HFFc6 (cell line): Measurements from ENCODE around the gene CRABP2. TPM values are rescaled to one million over a fixed set of nuclear protein-coding genes. Genes with fewer than 3 reads are reported as not detected.

ENCODE experiments used
- DNase-seq: peaks from one replicate; pipeline ENCODE4 v3.0.0-alpha.2; 2018
- H3K27ac Mint-ChIP-seq: 2 replicates; pipeline ENCODE4 v1.8.0; 2020; ENCODE audit warnings: mild to moderate bottlenecking, mixed read lengths
- H3K27me3 Mint-ChIP-seq: 2 replicates; pipeline ENCODE4 v1.8.0; 2021; ENCODE audit warnings: mild to moderate bottlenecking, moderate library complexity, mixed read lengths; ENCODE audit not compliant: insufficient read depth
- H3K36me3 Mint-ChIP-seq: 2 replicates; pipeline ENCODE4 v1.8.0; 2021; ENCODE audit warnings: low read depth, mixed read lengths
- H3K4me1 Mint-ChIP-seq: 2 replicates; pipeline ENCODE4 v1.8.0; 2020; ENCODE audit warnings: low read depth, mixed read lengths
- H3K4me3 Mint-ChIP-seq: 2 replicates; pipeline ENCODE4 v1.8.0; 2020; ENCODE audit warnings: mild to moderate bottlenecking, moderate library complexity, mixed read lengths
- H3K9me3 Mint-ChIP-seq: 2 replicates; pipeline ENCODE4 v1.8.0; 2020; ENCODE audit warnings: mild to moderate bottlenecking, mixed read lengths
- long read RNA-seq: library from polyadenylated mRNA; unstranded; transcript quantifications from one replicate; pipeline ENCODE4 v2.0.0, GENCODE V29; 2019
- total RNA-seq, 6 experiments: library from RNA; stranded (reverse); fragmentation: NEBNext Ultra II Directional; extraction: Animal tissue kit (Norgen Biotek cat#: 25700); gene quantifications; 2 replicates in 1 of 6; 3 replicates in 5 of 6; pipeline ENCODE4 v1.2.3, GENCODE V29; 2021
- TF ChIP-seq, protein P1 (sequence below): fragments of 200-600 bp; sonication (generic); IDR thresholded peaks from 2 replicates; pipeline ENCODE4 v1.5.0; 2021; ENCODE audit warnings: antibody characterized with exemption, mild to moderate bottlenecking

CRABP2 gene
- 10 to 100 TPM; 55.9 to 70.4 (median 59.2) TPM for total RNA-seq
- long read RNA-seq, transcript CRABP2-203 (4 exons, 992 nt), result major isoform, 62 of 64 reads
- long read RNA-seq, partial matches to known transcripts, result 1 of 64 reads
- long read RNA-seq, other reads (novel, unspliced or antisense), result 1 of 64 reads

DNA sequence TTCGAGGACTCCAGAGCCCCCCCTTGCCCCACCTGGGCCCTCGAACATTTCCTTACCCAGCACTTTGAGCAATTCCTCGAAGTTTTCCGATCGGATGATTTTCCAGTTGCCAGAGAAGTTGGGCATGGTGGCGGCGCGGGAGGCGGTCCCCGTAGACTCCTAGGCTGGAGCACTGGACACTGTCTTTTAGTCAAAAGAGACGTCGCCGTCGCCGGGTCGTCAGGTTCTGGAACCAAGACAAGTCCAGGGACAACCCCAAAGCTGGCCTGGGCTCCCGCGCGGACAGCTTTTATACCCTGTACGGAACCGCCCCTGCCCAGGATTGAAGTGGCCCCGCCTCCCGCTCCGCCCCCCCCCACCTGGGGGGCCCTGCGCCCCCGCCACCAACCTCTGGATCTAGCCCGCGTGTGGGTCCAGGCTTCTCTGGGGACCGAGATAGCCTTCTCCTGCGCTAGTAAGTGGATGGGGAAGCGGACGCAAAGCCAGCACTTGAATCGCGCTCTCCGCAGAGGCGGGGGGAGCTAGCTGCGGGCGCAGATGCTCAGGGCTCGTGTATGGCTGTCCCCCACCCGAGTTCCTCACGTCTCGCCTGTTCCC, at the start of gene CRABP2:
Gene CRABP2, minus strand, starts transcription at position 263 of the 597 bp plus-strand sequence. Its CDS starts 137 bp downstream, at position 126.
- Mint-ChIP-seq H3K4me1 (peaks cover 73% of the 10 kb centered on the region), H3K36me3 (no peaks in the 10 kb centered on the region), H3K27ac (peak within 1 kb of the TSS; percentile 80), H3K27me3 (peaks cover 7% of the 10 kb centered on the region), H3K4me3 (peak within 1 kb of the TSS; percentile 84), H3K9me3 (no peaks in the 10 kb centered on the region)
- no peak for DNase-seq
- TF ChIP-seq, protein P1, sequence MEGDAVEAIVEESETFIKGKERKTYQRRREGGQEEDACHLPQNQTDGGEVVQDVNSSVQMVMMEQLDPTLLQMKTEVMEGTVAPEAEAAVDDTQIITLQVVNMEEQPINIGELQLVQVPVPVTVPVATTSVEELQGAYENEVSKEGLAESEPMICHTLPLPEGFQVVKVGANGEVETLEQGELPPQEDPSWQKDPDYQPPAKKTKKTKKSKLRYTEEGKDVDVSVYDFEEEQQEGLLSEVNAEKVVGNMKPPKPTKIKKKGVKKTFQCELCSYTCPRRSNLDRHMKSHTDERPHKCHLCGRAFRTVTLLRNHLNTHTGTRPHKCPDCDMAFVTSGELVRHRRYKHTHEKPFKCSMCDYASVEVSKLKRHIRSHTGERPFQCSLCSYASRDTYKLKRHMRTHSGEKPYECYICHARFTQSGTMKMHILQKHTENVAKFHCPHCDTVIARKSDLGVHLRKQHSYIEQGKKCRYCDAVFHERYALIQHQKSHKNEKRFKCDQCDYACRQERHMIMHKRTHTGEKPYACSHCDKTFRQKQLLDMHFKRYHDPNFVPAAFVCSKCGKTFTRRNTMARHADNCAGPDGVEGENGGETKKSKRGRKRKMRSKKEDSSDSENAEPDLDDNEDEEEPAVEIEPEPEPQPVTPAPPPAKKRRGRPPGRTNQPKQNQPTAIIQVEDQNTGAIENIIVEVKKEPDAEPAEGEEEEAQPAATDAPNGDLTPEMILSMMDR, result no peak

- Mint-ChIP-seq H3K4me3 (no peak overlapping the region), H3K4me1 (peaks cover 32% of the 10 kb centered on the region), H3K27ac (no peak overlapping the region), H3K9me3 (no peaks in the 10 kb centered on the region), H3K36me3 (peaks cover 15% of the 10 kb centered on the region), H3K27me3 (no peaks in the 10 kb centered on the region)
- TF ChIP-seq, protein P1, result no peak
- DNase-seq, result no peak
Observed at GRCh38 chr1:156754219-156754618, 48.8 kb upstream of the CRABP2 start.

- H3K27me3 Mint-ChIP-seq, result no peaks in the 10 kb centered on the region
- peaks cover 38% of the 10 kb centered on the region for H3K4me1 Mint-ChIP-seq
- peak overlapping the region; percentile 96 for H3K27ac Mint-ChIP-seq
- peaks cover 17% of the 10 kb centered on the region for H3K36me3 Mint-ChIP-seq
- H3K9me3 Mint-ChIP-seq, result no peaks in the 10 kb centered on the region
- DNase-seq, result peak; percentile 53
- peak overlapping the region; percentile 98 for H3K4me3 Mint-ChIP-seq
- TF ChIP-seq, protein P1, result no peak
Observed at GRCh38 chr1:156752843-156753482, 47.6 kb upstream of the CRABP2 start.

GRCh38 chr1:156751757-156752481, 46.5 kb upstream of the CRABP2 start:
- H3K27ac Mint-ChIP-seq, result peak overlapping the region; percentile 96
- H3K36me3 Mint-ChIP-seq, result peaks cover 17% of the 10 kb centered on the region
- peak overlapping the region; percentile 98 for H3K4me3 Mint-ChIP-seq
- peak; percentile 94 for DNase-seq
- no peaks in the 10 kb centered on the region for H3K9me3 Mint-ChIP-seq
- H3K4me1 Mint-ChIP-seq, result peaks cover 47% of the 10 kb centered on the region
- TF ChIP-seq, protein P1, result peak; percentile 24; the same call in 1 of the 2 replicates
- H3K27me3 Mint-ChIP-seq, result no peaks in the 10 kb centered on the region

DNA sequence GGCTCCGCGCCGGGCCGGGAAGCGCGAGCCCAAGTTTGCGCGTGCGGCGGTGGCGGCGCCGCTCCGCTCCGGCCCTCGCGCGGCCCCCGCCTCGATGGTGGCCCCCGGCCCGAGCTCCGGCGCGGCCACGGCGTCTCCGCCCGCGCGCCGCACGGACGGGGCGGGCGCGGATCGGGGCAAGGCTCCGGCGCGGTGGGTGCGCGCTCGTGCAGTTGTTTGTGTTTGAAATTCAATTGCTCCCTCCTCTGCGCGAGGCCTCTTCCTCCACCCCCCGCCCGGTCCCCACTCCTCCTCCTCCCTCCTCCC, 46.0 kb upstream of the CRABP2 start, which contains the start of gene HDGF:
Gene HDGF, minus strand, starts transcription at position 225 of the 306 bp plus-strand sequence. CDS start 246 bp downstream, outside the sequence.
- peak within 1 kb of the TSS; percentile 98 for H3K27ac Mint-ChIP-seq
- TF ChIP-seq, protein P1, result no peak
- H3K4me3 Mint-ChIP-seq, result peak within 1 kb of the TSS; percentile 98
- H3K36me3 Mint-ChIP-seq, result peaks cover 17% of the 10 kb centered on the region
- H3K9me3 Mint-ChIP-seq, result no peaks in the 10 kb centered on the region
- no peak for DNase-seq
- H3K27me3 Mint-ChIP-seq, result no peaks in the 10 kb centered on the region; the same call in 1 of the 2 replicates
- H3K4me1 Mint-ChIP-seq, result peaks cover 52% of the 10 kb centered on the region
